Stimulated activated CD8-positive, alpha-beta memory T cell treated with anti-CD3 and anti-CD28 coated beads, Interleukin-7, amount 100 ng/mL, for 4 hours (primary cell): ENCODE results near the gene CPSF3.
"Not testable (repeated sequence)": the region's sequence is repeated elsewhere in the genome, so short reads cannot be mapped to it uniquely, and the experiment has no call there.

Source experiments
- DNase-seq, 2 donors: peaks; one replicate each; pipeline ENCODE4 v3.0.0-alpha.2; 2020; ENCODE audit warnings: low read depth in 2 of 2

Gene CPSF3

DNA sequence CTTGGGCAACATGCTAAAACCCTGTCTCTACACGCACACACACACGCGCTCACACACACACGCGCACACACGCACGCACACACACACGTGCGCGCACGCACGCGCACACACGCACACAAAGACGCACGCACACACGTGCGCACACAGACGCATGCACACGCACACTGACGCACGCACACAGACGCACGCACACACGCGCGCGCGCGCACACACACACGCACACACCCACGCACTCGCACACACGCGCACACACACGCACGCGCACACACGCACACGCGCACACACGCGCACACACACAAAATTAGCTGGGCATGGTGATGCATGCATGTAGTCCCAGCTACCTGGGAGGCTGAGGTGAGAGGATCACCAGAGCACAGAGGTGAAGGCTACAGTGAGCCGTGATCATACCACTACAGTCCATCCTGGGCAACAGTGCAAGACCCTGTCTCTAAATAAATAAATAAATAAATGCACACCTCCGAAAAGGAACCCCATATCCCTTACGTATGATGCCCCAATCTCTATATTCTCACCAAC, 42.8 kb downstream of the CPSF3 start:
- DNase-seq = no peak

DNA sequence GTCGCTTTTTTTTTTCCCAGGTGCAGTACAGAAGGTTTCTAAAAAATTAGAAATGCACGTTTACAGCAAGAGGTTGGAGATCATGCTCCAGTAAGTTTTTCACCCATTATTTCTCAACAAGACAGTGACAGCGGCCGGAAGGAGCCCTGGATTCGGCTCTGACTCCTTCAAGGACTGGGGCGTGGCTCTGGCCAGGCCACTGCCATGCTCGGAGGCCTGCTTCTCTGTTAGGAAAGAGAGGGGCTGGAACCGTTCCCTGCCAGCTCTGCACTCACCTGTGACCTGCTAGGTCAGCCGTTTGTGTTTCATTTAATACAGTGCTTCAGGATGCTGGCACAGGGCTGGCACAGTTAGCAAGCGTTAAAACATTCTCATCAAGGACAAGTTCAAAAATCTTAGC, 44.2 kb downstream of the CPSF3 start:
- no peak for DNase-seq

DNA sequence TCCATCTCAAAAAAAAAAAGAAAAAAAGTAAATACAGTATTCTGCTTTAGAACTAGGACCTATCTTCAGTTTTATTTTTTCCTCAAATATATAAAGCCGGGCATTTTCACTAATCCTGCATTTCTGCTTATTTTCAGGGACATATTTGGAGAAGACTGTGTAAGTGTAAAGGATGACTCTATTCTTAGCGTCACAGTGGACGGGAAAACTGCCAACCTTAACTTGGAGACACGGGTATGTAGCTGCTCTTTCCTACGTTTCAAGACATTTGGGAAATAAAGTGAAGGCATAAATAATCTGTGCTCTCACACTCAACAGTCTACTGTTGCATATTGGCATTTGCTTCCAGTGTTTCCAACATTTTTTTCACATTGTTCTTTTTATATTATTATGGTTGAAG, 47.8 kb downstream of the CPSF3 start:
- no peak for DNase-seq

DNA sequence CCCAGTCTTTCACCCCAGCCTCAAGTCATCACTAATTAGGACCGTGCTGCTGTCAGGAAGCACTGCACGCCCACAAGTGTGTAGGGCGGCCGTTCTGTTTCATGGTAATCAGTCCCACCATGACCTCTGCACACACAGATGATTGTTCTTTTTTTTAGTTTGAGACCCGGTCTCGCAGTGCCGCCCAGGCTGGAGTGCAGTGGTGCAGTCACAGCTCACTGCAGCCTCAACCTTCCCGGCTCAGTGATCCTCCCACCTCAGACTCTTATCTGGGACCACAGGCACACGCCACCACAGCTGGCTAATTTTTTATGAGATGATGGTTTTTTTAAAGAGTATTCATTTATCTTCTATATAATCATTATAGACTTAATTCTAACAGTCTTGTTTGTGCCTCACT, 49.1 kb downstream of the CPSF3 start:
- no peak for DNase-seq

DNA sequence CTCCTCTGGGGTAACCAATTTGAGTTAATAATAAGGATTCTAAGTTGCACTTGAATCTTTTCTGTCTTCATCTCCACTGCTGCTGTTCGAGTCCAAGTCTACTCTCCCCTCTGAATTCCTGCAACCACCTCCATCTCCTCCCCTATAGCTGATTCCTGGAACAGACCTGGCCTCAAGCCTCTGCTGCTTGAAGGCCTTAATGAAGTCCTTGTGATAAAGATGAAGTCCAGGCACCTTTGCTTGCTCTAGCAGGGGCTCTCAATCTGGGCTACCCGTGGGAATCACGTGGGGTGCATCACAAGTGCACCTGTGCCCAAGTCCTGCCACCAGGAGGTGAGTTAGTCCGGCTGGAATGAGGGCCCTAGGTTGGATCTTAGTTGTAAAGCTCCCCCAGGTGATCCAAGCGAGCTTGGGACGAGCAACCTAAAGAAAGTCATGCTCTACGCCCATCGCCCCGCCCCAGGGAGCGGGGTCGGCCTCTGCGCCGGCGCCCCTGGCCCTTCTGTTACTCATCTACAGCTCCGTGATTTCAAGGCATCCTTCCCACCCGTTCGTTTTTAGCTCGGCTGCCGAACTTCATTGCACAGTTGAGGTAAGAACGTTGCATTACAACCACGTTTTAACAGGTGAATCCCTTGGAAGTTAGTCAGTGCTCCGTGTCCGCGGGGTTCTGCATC, 50.0 kb downstream of the CPSF3 start:
- peak; percentile 4 to 17 for DNase-seq

DNA sequence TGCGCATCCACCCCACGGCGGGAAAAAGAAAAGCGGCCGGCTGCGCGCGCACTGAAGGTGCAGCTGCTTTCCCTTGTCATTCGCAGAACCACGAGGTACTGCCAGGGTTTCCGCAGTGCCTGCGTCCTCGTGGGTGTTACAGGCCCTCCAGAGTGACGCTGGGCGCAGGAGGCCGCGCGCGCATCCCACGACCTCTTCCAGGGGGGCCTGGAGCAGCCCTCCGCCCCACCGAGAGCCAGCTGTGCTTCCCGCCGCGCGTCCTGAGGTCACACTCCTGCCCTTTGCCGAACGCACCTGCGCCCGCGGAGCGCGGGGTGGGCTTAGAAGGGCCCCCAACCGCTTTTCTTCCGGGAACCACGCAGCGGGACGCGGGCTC, 50.5 kb downstream of the CPSF3 start:
- DNase-seq = peak; percentile 54 to 62

DNA sequence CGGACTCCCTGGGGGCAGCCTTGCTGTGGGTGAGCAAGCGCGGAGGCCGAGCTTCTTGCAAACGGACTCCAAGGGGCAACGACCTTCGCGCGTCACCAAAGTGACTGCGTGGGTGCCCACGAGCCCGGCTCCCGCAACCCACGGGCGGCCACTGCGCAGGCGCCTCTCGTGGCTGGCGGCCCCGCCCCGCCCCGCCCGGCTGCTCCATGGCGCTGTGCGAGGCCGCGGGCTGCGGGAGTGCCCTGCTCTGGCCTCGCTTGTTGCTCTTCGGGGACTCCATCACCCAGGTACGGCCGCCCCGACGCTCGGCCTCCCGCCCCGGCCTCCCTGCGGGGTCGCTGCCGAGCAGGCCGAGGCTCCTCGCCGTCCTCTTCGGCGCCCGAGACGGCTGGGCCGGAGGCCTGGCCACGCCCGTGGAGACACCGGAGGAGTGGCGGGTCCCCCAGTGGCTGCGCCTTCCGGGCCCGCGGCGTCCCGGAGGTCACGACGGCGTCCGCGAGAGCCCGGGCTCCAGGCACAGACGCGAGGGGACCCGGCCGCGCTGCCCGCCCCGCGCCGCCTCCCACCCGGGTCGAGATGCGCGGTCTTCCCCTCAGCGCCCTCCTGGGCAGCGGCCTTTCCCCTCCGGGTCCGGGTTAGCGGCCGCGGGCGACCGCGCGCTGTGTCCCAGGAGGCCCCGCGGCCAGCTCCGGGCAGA, 51.1 kb downstream of the CPSF3 start, which contains the start of gene IAH1:
IAH1 (plus strand) TSS at position 191 of the 697 bp plus-strand sequence; CDS start at position 207, 16 bp downstream.
- DNase-seq = peak; percentile 50 to 81

DNA sequence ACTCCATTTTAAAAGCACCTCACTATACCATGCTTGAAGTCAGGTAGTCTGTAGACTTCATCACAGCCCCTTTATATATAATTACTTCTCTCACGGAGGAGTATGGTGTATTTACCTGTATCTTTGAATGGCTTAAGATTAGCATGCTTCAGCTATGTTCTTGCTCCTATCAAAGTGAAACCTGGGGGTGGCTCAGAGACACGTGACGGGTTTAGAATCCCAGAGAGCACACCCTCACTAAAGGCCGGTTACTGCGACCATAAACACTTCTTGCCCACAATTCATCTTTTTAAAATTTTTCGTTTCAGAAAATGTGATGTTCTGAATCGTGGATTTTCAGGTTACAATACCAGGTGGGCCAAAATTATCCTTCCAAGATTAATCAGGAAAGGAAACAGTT, 54.5 kb downstream of the CPSF3 start:
- no peak for DNase-seq

DNA sequence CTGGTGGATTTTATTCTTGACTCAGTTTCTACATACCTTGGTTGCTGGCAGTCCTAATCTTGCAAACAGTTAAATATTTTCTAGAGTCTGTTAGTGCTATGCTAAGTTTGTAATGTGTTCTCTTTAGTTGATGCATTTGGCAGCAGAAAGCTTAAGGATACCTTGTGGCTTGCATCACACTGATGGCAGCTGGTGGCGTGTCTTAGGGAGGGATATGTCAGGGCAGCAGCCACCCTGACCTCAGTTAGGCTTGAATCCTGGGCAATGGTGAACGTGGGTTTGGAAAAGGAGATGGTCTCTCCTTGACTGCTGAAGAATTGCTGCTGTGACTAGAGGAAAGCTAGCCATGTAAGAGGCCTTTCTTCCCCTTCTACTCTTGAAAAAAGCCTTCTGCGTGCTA, 55.1 kb downstream of the CPSF3 start:
- no peak for DNase-seq

DNA sequence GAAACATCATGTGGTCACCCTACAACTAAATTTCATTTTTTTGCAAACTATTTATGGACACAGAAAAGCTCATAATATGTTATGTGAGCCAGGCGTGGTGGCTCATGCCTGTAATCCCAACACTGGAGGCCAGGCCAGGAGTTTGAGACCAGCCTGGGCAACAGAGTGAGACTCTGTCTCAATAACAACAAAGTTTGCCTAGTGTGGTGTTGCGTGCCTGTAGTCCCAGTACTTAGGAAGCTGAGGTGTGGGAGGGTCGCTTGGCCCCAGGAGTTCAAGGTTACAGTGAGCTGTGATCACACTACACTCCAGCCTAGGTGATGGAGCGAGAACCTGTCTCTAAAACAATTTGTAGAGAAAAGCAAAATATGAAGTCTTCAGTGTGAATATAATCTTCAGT, 56.7 kb downstream of the CPSF3 start:
- no peak for DNase-seq

DNA sequence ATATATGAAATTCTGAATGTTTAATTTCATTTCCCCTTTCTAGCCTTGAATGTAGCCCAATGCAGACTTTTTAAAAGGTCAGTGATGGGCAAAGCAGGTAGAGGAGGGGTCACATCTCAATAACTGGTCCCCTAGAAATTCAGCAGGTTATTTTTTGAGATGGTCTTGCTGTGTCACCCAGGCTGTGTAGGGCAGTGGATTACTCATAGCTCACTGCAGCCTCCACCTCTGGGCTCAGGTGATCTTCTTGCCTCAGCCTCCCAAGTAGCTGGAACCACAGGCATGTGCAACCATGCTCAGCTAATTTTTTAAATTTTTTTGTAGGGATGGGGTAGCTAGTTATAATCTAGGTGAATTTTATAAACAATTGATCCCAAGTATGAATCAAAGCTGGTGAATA, 59.7 kb downstream of the CPSF3 start:
- no peak for DNase-seq

DNA sequence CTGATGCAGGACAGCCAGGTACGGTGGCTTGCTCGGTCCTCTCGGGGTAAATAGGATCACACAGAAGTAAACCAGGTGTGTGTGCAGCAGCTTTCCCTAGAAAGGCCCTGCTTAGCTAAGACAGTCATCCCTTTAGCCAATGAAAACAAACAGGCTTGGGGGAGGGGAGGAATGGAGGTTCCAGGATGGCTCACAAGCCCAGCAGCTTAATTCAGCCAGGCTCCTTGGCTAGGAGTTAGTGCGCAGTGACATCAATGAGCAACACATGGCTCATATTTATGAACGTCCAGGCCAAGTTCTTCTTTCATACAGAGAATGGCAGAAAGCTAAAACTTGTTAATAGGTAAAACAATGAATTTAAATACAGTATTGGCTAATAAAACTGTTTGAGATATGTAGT, 61.1 kb downstream of the CPSF3 start:
- DNase-seq = no peak

DNA sequence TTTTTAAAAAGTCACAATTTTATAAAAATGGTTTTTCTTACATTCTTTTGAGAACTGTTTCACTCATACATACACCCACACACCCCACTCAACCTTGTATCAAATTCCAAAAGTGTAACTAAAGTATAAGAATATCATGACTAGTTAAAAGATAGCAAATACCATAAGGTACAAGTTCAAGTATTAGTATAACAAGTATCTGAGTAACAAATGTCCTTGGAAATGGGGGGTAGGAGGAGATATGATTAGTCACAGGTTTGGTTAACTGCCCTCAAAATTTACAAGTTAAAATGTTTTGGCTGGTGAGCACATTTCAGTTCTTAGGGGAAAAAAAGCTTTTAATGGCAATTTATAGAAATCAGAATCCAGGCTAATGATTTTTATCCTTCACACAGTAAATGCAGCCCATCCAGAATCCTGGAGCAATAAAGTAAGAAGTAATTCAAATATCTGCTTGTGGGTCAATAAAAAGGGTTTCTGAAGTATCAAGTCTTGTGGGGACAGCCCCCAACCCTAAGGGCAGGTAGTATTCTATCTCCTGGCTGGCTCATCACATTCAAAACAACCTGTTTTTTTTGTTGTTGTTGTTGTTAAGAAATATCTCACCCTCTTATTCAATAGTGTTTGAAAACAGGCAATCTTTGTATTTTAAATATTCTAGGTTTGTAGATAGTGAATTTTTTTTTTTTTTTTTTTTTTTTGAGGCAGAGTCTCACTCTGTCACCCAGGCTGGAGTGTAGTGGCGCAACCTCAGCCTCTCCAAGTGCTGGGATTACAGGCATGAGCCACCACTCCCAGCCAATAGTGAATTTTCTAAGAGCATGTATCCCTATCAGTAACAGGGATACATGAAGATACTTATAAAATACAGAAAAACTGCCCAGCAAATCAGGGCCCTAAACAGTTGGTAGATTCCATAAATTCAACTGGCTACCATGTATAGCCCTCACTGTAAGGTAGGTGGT, 65.4 kb downstream of the CPSF3 start:
- no peak for DNase-seq

DNA sequence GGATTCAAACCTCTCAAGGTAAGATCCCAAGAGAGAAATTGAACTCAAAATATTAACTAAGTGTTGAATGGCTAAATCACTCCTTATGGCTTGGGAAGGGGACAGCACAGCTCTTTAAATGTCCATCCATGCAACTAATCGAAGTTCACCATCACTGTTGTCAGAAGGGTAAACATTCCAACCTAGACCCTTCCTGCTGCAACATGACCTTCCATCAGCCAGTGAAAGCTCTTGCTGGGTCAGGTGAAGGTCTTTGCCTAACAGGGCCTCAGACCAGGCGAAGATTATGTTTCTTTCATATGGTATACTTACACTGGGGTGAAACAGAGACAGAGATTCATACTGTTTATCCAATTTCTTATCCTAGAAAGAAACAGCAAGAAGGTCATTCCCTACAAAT, 67.3 kb downstream of the CPSF3 start:
- DNase-seq = no peak

DNA sequence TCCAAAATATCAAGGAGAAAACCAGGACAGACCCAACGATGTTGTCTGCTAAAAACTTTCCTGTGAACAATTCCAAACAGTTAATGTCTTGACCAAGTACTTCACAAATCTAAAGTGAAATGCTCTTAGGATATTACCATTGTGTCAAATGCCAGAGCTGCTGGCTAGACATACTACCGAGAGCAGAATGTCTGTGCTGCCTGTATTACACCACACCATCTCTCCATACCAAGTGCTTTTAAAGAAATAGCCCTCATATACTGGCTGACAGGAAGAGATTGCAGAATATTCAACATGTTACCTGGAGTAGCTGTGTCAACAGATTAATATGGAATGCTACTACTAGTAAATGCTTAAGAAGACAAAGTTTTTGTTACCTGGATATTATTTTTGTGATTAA, 69.5 kb downstream of the CPSF3 start:
- no peak for DNase-seq

DNA sequence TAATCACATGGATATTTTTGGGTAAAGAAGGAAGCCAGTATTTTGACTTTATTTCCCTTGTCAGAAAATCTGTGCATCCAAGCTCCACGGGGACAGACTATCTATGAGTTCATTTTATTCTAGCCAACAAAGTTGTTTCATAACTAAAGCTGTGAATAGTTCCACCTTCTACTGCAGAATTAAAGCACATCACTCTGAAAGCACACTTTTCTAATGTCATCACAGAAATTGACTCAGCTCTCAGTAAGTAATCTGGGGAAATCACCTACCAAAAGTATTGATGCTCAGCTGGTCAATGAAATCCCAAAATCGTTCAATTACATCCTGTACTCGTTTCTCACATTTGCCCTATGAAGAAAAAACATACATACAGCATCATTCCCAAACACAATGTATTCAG, 70.0 kb downstream of the CPSF3 start:
- no peak for DNase-seq

DNA sequence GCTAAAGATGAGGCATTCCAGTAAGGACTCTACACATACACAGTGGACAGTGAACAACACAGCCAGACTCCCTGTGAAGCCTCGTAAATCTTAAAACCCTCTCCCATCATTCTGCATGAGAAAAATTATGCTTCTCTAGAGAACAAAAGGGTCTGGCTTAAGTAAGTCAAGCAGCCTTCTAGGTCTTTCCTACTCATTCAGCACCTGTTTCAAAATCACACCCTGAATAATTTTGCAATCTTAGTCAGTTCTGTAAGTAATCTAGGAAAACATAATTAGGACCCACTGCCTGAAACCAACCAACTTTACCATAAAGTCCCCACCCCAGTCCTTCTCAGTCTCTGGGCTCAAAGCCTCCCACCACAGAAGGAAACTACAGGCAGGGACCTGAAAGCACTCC, 70.6 kb downstream of the CPSF3 start:
- DNase-seq = no peak

DNA sequence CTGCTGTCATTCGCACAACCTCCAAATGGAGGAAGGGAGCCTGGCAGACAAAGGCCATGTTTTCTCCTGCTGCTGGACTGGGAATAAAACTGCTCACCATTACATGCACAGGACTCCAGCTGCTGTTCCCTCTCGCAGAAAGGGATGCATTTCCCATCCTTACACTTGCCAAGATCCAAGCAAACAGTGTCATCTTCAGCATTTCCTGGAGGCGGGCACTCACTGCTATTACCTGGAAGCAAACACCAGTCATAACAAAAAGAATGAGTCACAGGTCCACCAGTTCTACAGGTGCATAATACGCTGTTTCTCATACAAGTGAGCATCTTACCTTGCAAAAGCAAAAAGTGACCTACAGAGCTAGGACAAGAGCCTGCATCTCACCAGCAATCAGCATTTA, 73.6 kb downstream of the CPSF3 start:
- no peak for DNase-seq

DNA sequence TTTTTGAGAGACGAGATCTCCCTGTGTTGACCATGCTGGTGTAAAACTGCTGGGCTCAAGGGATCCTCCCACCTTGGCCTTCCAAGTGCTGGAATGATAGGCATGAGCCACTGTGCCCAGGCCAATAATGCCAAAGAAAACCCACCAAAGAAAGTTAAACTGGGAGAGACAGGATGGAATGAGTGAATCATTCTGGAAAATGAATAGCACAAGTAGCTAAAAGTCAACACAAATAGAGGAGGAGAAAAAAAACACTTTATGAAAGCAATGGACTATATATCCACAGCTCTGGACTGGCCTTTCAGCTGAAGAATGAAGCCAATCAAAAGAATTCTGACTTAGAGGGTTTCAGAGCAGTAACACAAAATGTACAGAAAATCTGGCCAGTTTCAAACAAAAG, 74.8 kb downstream of the CPSF3 start:
- no peak for DNase-seq

DNA sequence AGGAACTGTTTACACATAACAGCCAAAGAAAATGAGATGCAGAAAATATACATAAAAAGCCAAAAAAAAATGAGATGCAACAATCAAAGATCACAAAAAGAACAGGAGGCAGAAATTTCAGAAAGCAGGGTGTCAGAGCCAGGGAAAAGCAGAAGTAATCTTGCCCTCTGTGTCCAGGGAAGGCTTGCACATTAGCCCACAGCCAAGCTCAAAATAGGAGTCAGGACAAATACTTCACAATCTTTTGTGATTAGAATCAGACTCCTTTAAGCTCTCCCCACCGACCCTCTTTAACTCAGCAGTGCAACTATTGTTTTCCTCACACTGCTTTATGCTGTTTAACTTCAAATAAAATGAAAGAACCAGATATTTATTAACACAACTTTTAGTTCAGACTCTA, 85.5 kb downstream of the CPSF3 start:
- no peak for DNase-seq

DNA sequence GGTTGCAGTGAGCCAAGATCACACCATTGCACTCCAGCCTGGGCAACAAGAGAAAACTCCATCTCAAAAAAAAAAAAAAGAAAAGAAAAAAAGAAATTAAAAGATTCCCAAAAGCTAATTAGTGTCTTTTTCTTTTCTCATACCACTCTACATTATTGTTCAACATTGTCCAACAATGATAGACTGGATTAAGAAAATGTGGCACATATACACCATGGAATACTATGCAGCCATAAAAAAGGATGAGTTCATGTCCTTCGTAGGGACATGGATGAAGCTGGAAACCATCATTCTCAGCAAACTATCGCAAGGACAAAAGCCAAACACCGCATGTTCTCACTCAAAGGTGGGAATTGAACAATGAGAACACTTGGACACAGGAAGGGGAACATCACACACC, 90.5 kb downstream of the CPSF3 start:
- not testable (repeated sequence) for DNase-seq

DNA sequence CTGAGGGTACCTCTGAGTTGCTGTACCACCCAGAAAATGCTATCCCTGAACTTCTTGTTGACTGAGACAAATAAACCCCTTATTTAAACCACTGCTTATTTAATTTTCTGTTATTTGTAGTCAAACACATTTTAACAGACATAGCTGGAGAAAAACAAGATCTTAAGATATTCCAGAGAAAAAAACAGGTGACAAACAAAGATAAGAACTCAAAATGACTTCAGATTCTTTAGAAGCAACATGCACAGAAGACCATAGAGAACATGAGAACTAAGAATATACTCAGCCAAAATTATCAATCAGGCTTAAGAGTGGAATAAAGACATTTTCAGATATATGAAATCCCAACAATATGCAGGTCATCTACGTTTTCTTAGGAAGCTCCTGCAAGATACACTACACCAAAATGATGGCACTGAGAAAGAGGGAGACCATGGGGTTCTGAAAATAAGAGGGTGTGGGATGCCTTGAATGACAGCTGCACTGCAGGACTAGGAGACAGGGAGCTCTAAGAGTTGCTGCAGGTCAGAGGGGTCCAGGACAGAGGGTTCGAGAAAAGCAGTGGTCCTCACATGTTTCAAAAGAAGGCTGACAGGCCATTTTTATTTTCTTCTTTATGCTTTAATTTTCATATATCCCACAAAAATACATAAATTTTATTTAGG, 93.8 kb downstream of the CPSF3 start:
- no peak for DNase-seq
